Fibroblast of lung (primary cell): ENCODE results near the gene SCMH1. TPM values are rescaled to one million over a fixed set of nuclear protein-coding genes. Genes with fewer than 3 reads are reported as not detected.
A peak's percentile ranks its signal among the peaks of the same experiment; 100 is the strongest.

Source experiments
- DNase-seq, 2 donors: peaks; one replicate each; pipeline versions ENCODE4 v3.0.0 to v3.0.0-alpha.2; 2010; ENCODE audit warnings: low read depth in 2 of 2
- H2AFZ ChIP-seq: 2 replicates; pipeline ENCODE4 v1.5.1; 2012; ENCODE audit warnings: low read length, control low read depth, inconsistent platforms
- H3K27ac ChIP-seq: 2 replicates; pipeline ENCODE4 v1.5.1; 2011; ENCODE audit warnings: low read length, control low read depth; ENCODE audit not compliant: insufficient read depth
- H3K27me3 ChIP-seq: 2 replicates; pipeline ENCODE4 v1.5.1; 2011; ENCODE audit warnings: mild to moderate bottlenecking, low read length; ENCODE audit not compliant: control insufficient read depth, insufficient read depth
- H3K36me3 ChIP-seq: 2 replicates; pipeline ENCODE4 v1.5.1; 2011; ENCODE audit warnings: low read length; ENCODE audit not compliant: control insufficient read depth, insufficient read depth
- H3K4me1 ChIP-seq: 2 replicates; pipeline ENCODE4 v1.5.1; 2011; ENCODE audit warnings: low read length; ENCODE audit not compliant: control insufficient read depth, insufficient read depth; ENCODE audit errors: extremely low read depth
- H3K4me2 ChIP-seq: 2 replicates; pipeline ENCODE4 v1.5.1; 2011; ENCODE audit warnings: low read length, control low read depth; ENCODE audit not compliant: insufficient read depth; ENCODE audit errors: extremely low read depth
- H3K4me3 ChIP-seq, 4 experiments: fragments of 200-600 bp in 1 of 4; sonication (generic) in 1 of 4; replicated peaks in 1 of 4; 2 replicates each; pipeline ENCODE4 v1.5.1; 2011 to 2016; ENCODE audit warnings: low read length in 4 of 4, low read depth in 3 of 4, mild to moderate bottlenecking in 3 of 4, control low read depth in 2 of 4, inconsistent platforms in 1 of 4, mixed read lengths in 1 of 4; ENCODE audit not compliant: insufficient read depth in 1 of 4; ENCODE audit errors: control extremely low read depth in 1 of 4
- H3K79me2 ChIP-seq: 2 replicates; pipeline ENCODE4 v1.5.1; 2012; ENCODE audit warnings: mild to moderate bottlenecking, low read length, inconsistent platforms; ENCODE audit not compliant: control insufficient read depth, insufficient read depth
- H3K9ac ChIP-seq: 2 replicates; pipeline ENCODE4 v1.5.1; 2011; ENCODE audit warnings: mild to moderate bottlenecking, low read length, control low read depth; ENCODE audit not compliant: insufficient read depth
- H3K9me3 ChIP-seq: 2 replicates; pipeline ENCODE4 v1.5.1; 2012; ENCODE audit warnings: low read depth, low read length; ENCODE audit not compliant: control insufficient read depth, insufficient read depth
- H4K20me1 ChIP-seq: 2 replicates; pipeline ENCODE4 v1.5.1; 2011; ENCODE audit warnings: low read length; ENCODE audit not compliant: control insufficient read depth, insufficient read depth; ENCODE audit errors: extremely low read depth
- CTCF ChIP-seq, 2 donors: IDR thresholded peaks in 1 of 2; conservative IDR thresholded peaks in 1 of 2; 1 replicate in 1 of 2; 2 replicates in 1 of 2; pipeline ENCODE4 v1.5.1; 2011 to 2012; ENCODE audit warnings: low read length in 2 of 2, control low read depth in 1 of 2, inconsistent platforms in 1 of 2, low read depth in 1 of 2, mild to moderate bottlenecking in 1 of 2
- EZH2 ChIP-seq: IDR thresholded peaks from 2 replicates; pipeline ENCODE4 v1.5.1; 2012; ENCODE audit warnings: low read length, control low read depth, mild to moderate bottlenecking; ENCODE audit errors: missing control alignments
- polyA plus RNA-seq, 2 donors: library from polyadenylated mRNA; depleted of rRNA in 1 of 2; stranded (reverse) in 1 of 2; unstranded in 1 of 2; fragments of >200 nt; gene quantifications; 2 replicates each; pipeline ENCODE4 v1.2.1, GENCODE V29; 2011 to 2012; ENCODE audit warnings: missing spikeins in 1 of 2
- total RNA-seq: library from RNA; depleted of rRNA; stranded (reverse); fragments of >200 nt; gene quantifications from 2 replicates; pipeline ENCODE4 v1.2.1, GENCODE V29; 2014

The SCMH1 gene
- total and polyA plus RNA-seq, 2 donors (not counting 1 experiment from before 2014, with no cell fraction given): 20.8 to 24.8 TPM

- TF ChIP-seq EZH2: no peak
- no peak for TF ChIP-seq CTCF (conservative IDR thresholded peaks at IDR 0.05 in 1 of 2, IDR thresholded peaks at IDR 0.05 in 1 of 2; ENCODE audit: low read depth in 1 of 2, low read length in 2 of 2)
- Histone ChIP-seq H3K9ac (no peak overlapping the region), H3K27ac (no peak overlapping the region), H3K36me3 (no peaks in the 10 kb centered on the region), H3K27me3 (no peaks in the 10 kb centered on the region), H3K4me2 (no peak overlapping the region), H3K9me3 (no peaks in the 10 kb centered on the region), H2AFZ (no peak overlapping the region), H3K4me3 (no peak overlapping the region), H3K4me1 (no peaks in the 10 kb centered on the region), H4K20me1 (no peaks in the 10 kb centered on the region), H3K79me2 (no peaks in the 10 kb centered on the region)
- no peak for DNase-seq
Measured at GRCh38 chr1:41284121-41284520, 42.0 kb upstream of the SCMH1 start.

GRCh38 chr1:41282679-41283317, 40.7 kb upstream of the SCMH1 start:
- H3K9ac ChIP-seq: no peak overlapping the region
- no peak overlapping the region for H3K27ac ChIP-seq
- H4K20me1 ChIP-seq: no peaks in the 10 kb centered on the region
- no peaks in the 10 kb centered on the region for H3K79me2 ChIP-seq
- no peak overlapping the region for H3K4me3 ChIP-seq
- H3K27me3 ChIP-seq: no peaks in the 10 kb centered on the region
- H3K4me2 ChIP-seq: no peak overlapping the region
- peak; percentile 15 to 20 for DNase-seq
- TF ChIP-seq CTCF (conservative IDR thresholded peaks at IDR 0.05 in 1 of 2, IDR thresholded peaks at IDR 0.05 in 1 of 2; ENCODE audit: low read depth in 1 of 2, low read length in 2 of 2) (peak; percentile 81 to 92), EZH2 (no peak)
- no peaks in the 10 kb centered on the region for H3K4me1 ChIP-seq
- no peaks in the 10 kb centered on the region for H3K9me3 ChIP-seq
- no peaks in the 10 kb centered on the region for H3K36me3 ChIP-seq
- H2AFZ ChIP-seq: no peak overlapping the region

- TF ChIP-seq CTCF (conservative IDR thresholded peaks at IDR 0.05 in 1 of 2, IDR thresholded peaks at IDR 0.05 in 1 of 2; ENCODE audit: low read depth in 1 of 2, low read length in 2 of 2) (no peak), EZH2 (no peak)
- Histone ChIP-seq H4K20me1 (no peaks in the 10 kb centered on the region), H3K79me2 (no peaks in the 10 kb centered on the region), H3K4me3 (no peak overlapping the region), H3K27me3 (no peaks in the 10 kb centered on the region), H3K9ac (no peak overlapping the region), H3K36me3 (no peaks in the 10 kb centered on the region), H3K4me2 (no peak overlapping the region), H2AFZ (no peak overlapping the region), H3K4me1 (no peaks in the 10 kb centered on the region), H3K27ac (no peak overlapping the region), H3K9me3 (no peaks in the 10 kb centered on the region)
- no peak for DNase-seq
Measured at GRCh38 chr1:41281334-41281733, 39.2 kb upstream of the SCMH1 start.
